NB4 (cell line): Measurements from ENCODE around the gene TAP2.
A peak's percentile ranks its signal among the peaks of the same experiment; 100 is the strongest.

Experiments
- DNase-seq: peaks from one replicate; pipeline ENCODE4 v3.0.0; 2010; ENCODE audit warnings: low read depth
- H3K4me3 ChIP-seq: one replicate; pipeline ENCODE4 v1.5.1; 2011; ENCODE audit warnings: mild to moderate bottlenecking, low read depth, low read length, moderate library complexity
- MYC ChIP-seq: IDR thresholded peaks from 2 replicates; pipeline ENCODE4 v1.6.1; 2011; ENCODE audit warnings: low read depth, low read length
- POLR2A ChIP-seq: IDR thresholded peaks from 2 replicates; pipeline ENCODE4 v1.6.1; 2011; ENCODE audit warnings: mild to moderate bottlenecking; ENCODE audit not compliant: insufficient read length; ENCODE audit errors: extremely low read depth
- TF ChIP-seq, protein P1 (sequence below): IDR thresholded peaks from 2 replicates; pipeline ENCODE4 v1.6.1; 2011; ENCODE audit warnings: low read depth, low read length
- TF ChIP-seq, protein P2 (sequence below): IDR thresholded peaks from one replicate; pipeline ENCODE4 v1.5.1; 2012; ENCODE audit warnings: low read depth, low read length

Gene TAP2

DNA sequence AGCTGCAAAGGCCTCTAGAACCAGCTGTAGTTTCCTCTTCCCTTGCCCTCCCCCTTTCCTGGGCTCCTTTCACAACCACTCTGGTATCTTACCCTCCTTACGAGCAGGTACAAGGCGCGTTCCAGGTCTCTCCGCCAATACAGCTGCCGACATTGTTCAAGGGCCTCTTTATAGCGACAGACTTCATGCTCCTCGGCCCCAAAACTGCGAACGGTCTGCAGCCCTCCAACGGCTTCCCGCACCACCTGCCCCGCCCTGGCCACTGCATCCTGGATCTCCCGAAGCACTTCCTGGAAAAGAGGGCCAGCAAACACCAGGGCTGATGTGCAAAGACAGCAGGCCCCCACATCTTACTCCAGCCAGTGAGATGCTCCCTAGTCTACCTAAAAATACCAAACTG is 6.0 kb downstream of the TAP2 start:
- H3K4me3 ChIP-seq, result no peak overlapping the region
- no peak for DNase-seq
- no peak for TF ChIP-seq MYC
- TF ChIP-seq, protein P1, sequence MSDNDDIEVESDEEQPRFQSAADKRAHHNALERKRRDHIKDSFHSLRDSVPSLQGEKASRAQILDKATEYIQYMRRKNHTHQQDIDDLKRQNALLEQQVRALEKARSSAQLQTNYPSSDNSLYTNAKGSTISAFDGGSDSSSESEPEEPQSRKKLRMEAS, result no peak
- no peak for TF ChIP-seq POLR2A
- TF ChIP-seq, protein P2, sequence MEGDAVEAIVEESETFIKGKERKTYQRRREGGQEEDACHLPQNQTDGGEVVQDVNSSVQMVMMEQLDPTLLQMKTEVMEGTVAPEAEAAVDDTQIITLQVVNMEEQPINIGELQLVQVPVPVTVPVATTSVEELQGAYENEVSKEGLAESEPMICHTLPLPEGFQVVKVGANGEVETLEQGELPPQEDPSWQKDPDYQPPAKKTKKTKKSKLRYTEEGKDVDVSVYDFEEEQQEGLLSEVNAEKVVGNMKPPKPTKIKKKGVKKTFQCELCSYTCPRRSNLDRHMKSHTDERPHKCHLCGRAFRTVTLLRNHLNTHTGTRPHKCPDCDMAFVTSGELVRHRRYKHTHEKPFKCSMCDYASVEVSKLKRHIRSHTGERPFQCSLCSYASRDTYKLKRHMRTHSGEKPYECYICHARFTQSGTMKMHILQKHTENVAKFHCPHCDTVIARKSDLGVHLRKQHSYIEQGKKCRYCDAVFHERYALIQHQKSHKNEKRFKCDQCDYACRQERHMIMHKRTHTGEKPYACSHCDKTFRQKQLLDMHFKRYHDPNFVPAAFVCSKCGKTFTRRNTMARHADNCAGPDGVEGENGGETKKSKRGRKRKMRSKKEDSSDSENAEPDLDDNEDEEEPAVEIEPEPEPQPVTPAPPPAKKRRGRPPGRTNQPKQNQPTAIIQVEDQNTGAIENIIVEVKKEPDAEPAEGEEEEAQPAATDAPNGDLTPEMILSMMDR, result no peak

- TF ChIP-seq, protein P2, result no peak
- TF ChIP-seq MYC (no peak), POLR2A (no peak)
- TF ChIP-seq, protein P1, result no peak
- H3K4me3 ChIP-seq, result no peak overlapping the region
- no peak for DNase-seq
Observed at GRCh38 chr6:32830936-32831335, 7.6 kb downstream of the TAP2 start.

DNA sequence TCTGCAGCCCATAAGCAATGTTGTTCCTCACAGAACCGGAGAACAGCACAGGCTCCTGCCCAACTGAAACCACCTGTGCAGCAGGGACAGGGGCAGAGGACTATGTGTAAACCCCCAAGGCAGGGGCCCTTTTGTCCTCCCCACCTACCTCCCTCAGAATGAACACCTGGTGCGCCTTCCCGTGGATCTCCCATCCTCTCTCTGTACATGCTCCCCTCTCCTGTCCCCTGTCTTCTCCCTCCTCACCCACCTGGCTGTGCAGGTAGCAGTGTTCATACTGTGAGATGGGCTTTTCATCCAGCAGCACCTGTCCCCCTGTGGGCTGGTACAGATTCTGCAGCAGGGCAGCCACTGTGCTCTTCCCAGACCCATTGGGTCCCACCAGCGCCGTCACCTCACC is 8.5 kb downstream of the TAP2 start:
- no peak for DNase-seq
- TF ChIP-seq, protein P1, result no peak
- no peak for TF ChIP-seq POLR2A
- TF ChIP-seq, protein P2, result no peak
- no peak for TF ChIP-seq MYC
- no peak overlapping the region for H3K4me3 ChIP-seq

DNA sequence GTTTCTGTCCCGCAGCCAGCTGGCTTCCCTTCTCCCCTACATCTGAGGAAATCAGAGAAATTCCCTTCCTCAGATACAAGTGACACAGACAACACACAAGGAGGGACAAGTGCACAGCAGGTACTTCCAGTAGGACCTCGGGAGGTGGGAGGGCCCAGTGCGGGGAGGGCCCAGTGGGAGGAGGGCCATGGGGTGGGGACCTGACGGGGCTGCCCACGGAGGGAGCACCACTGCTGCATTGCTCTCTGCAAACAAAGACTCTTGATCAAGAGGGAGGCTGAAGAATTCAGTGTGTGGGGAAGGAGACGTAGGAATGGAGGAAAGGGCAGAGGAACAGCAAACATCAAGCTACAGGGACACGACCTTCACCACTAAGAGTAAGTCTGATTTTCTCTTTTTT is 9.0 kb downstream of the TAP2 start:
- DNase-seq, result no peak
- no peak overlapping the region for H3K4me3 ChIP-seq
- TF ChIP-seq MYC, result no peak
- no peak for TF ChIP-seq POLR2A
- TF ChIP-seq, protein P2, result no peak
- TF ChIP-seq, protein P1, result no peak

GRCh38 chr6:32827025-32827424 is 11.5 kb downstream of the TAP2 start:
- DNase-seq, result no peak
- TF ChIP-seq, protein P1, result no peak
- no peak for TF ChIP-seq POLR2A
- TF ChIP-seq MYC, result no peak
- TF ChIP-seq, protein P2, result no peak

DNA sequence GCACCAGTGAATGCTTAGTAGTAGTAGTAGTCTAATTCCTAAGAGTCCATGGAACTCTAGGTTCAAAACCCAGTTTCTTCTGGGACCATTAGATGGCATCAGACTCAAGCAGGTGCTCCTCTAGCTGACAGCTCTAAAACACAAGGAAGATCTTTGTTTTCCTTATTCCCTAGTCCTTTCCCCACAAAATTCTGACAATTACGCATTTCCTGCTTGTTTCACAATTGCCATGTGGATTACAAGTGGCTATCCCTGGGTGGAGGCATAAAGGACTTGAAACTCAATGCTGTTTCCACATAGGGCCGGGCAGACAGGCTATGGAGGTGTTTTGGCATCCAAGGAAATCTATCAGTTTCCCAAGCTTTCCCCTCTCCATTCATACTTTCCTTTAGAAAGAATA is 12.6 kb downstream of the TAP2 start:
- TF ChIP-seq POLR2A, result no peak
- TF ChIP-seq, protein P1, result no peak
- TF ChIP-seq, protein P2, result peak; percentile 10
- DNase-seq, result peak; percentile 29
- no peak overlapping the region for H3K4me3 ChIP-seq

More at GRCh38 chr6:32827025-32827424, 11.5 kb downstream of the TAP2 start:
- H3K4me3 ChIP-seq, result no peak overlapping the region
